Panc1 (cell line): ENCODE results near the gene TNFRSF14. TPM values are rescaled to one million over a fixed set of nuclear protein-coding genes. Genes with fewer than 3 reads are reported as not detected.

Experiments used
- ATAC-seq: fragments of 200-7000 bp; cut with Tn5 transposase; 2 replicates; pipeline ENCODE4 v1.9.1; 2020; ENCODE audit warnings: mild to moderate bottlenecking, moderate library complexity
- BruUV-seq: library from RNA; stranded (reverse); fragments of 400-500 nt; replicated peaks from 2 replicates; lab custom pipeline; 2021; lab: Mats Ljungman, UMichigan
- CTCF ChIA-PET: fragments of 300-600 bp; sonication (Branson Sonifier 250); formaldehyde crosslinking; loops from one replicate; lab custom pipeline; 2022; ENCODE audit warnings: antibody characterized with exemption; lab: Charles Lee
- POLR2A ChIA-PET: fragments of 300-600 bp; sonication (Branson Sonifier 250); formaldehyde crosslinking; loops from one replicate; lab custom pipeline; 2022; ENCODE audit warnings: antibody characterized with exemption; lab: Charles Lee
- DNase-seq: peaks from one replicate; pipeline ENCODE4 v3.0.0-alpha.2; 2010; ENCODE audit warnings: low read depth, low spot score
- H3K27ac ChIP-seq: 2 replicates; pipeline ENCODE4 v1.5.1; 2011; ENCODE audit warnings: mild to moderate bottlenecking, low read length, inconsistent platforms
- H3K27me3 ChIP-seq: fragments of 200-500 bp; sonication (Bioruptor generic); 2 replicates; pipeline ENCODE4 v1.6.0; 2014; ENCODE audit warnings: low read length, inconsistent platforms; ENCODE audit not compliant: control insufficient read depth, insufficient read depth
- H3K36me3 ChIP-seq: fragments of 200-500 bp; sonication (Bioruptor generic); 2 replicates; pipeline ENCODE4 v1.5.1; 2014; ENCODE audit warnings: inconsistent platforms, mild to moderate bottlenecking, low read length, moderate library complexity; ENCODE audit not compliant: control insufficient read depth, insufficient read depth
- H3K4me1 ChIP-seq: 2 replicates; pipeline ENCODE4 v1.5.1; 2011; ENCODE audit warnings: inconsistent platforms, mild to moderate bottlenecking, low read length, moderate library complexity; ENCODE audit not compliant: control insufficient read depth, insufficient read depth
- H3K4me3 ChIP-seq, 2 experiments: 2 replicates each; pipeline ENCODE4 v1.5.1; 2011 to 2012; ENCODE audit warnings: low read depth in 2 of 2, low read length in 2 of 2, mild to moderate bottlenecking in 2 of 2, inconsistent platforms in 1 of 2, moderate library complexity in 1 of 2
- H3K9me3 ChIP-seq: fragments of 200-500 bp; sonication (Bioruptor generic); 2 replicates; pipeline ENCODE4 v1.5.1; 2014; ENCODE audit warnings: low read depth, mild to moderate bottlenecking, inconsistent platforms, low read length, moderate library complexity; ENCODE audit not compliant: control insufficient read depth, insufficient read depth
- POLR2AphosphoS5 ChIP-seq: IDR thresholded peaks from 2 replicates; pipeline ENCODE4 v1.6.1; 2012; ENCODE audit warnings: mild to moderate bottlenecking, low read depth, low read length, moderate library complexity
- SIN3A ChIP-seq: IDR thresholded peaks from 2 replicates; pipeline ENCODE4 v1.6.1; 2012; ENCODE audit warnings: low read depth, mild to moderate bottlenecking, low read length, moderate library complexity, borderline replicate concordance; ENCODE audit not compliant: insufficient read depth
- TCF7L2 ChIP-seq: IDR thresholded peaks from 2 replicates; pipeline ENCODE4 v1.6.1; 2011; ENCODE audit warnings: mild to moderate bottlenecking, low read depth, low read length, inconsistent platforms
- in situ Hi-C: cut with HindIII; loops from 2 replicates; pipeline ENCODE4 v1.10.0; 2016; ENCODE audit warnings: low sequenced_read_pairs, low pct_unique_long_range_greater_than_20kb
- intact Hi-C: fragments of 100-400 bp; cut with micrococcal nuclease; formaldehyde crosslinking; loops from one replicate; pipeline ENCODE4 v1.10.0; 2022; ENCODE audit not compliant: unreplicated experiment
- total RNA-seq: library from RNA; stranded (reverse); gene quantifications from one replicate; pipeline ENCODE4 v1.2.1, GENCODE V29; 2021; ENCODE audit not compliant: unreplicated experiment
- TF ChIP-seq, protein P1 (sequence below), 2 experiments: IDR thresholded peaks; 2 replicates each; pipeline ENCODE4 v1.6.1; 2011 to 2012; ENCODE audit warnings: low read depth in 2 of 2, control low read depth in 1 of 2, low read length in 1 of 2, mild to moderate bottlenecking in 1 of 2, moderate library complexity in 1 of 2; ENCODE audit not compliant: insufficient read depth in 1 of 2
- TF ChIP-seq, protein P2 (sequence below): fragments of 450-650 bp; IDR thresholded peaks from 2 replicates; pipeline ENCODE4 v1.5.1; 2017; ENCODE audit warnings: mild to moderate bottlenecking

Gene TNFRSF14
- total RNA-seq, 1 experiment from 2014 or later, result 20.1 TPM

DNA sequence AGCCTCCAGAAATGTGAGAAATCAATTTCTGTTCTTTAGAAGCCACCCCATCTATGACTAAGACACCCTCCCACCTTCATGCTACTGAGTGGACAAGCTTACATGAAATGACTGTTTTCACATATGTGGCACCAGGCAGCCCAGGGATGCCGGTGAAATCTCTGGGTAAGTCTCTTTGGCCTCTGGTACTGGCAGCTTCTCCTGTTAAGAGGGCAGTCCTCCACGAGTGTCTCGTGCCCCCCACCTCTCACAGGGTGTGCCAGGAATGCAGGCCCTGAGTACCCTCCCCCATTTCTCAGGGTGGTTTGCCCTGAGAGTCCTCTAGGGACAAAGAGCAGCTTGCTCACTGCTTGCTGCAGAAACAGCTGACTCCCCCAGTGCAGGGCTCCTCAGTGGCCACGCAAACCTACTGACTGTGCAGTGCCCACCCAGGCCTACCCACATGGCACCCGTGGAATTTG lies 27.2 kb downstream of the TNFRSF14 start:
- Histone ChIP-seq H3K36me3 (no peaks in the 10 kb centered on the region; the same call in 1 of the 2 replicates), H3K4me3 (peak overlapping the region in 1 of 2 experiments; percentile 30; a peak in 2 of 4 replicates), H3K27ac (no peak overlapping the region), H3K4me1 (peaks cover 17% of the 10 kb centered on the region), H3K27me3 (no peaks in the 10 kb centered on the region), H3K9me3 (no peaks in the 10 kb centered on the region)
- POLR2A ChIA-PET, result no interaction called here
- intact Hi-C loops (no loop called here), in situ Hi-C loops (no loop called here)
- CTCF ChIA-PET, result no interaction called here
- TF ChIP-seq, protein P1, sequence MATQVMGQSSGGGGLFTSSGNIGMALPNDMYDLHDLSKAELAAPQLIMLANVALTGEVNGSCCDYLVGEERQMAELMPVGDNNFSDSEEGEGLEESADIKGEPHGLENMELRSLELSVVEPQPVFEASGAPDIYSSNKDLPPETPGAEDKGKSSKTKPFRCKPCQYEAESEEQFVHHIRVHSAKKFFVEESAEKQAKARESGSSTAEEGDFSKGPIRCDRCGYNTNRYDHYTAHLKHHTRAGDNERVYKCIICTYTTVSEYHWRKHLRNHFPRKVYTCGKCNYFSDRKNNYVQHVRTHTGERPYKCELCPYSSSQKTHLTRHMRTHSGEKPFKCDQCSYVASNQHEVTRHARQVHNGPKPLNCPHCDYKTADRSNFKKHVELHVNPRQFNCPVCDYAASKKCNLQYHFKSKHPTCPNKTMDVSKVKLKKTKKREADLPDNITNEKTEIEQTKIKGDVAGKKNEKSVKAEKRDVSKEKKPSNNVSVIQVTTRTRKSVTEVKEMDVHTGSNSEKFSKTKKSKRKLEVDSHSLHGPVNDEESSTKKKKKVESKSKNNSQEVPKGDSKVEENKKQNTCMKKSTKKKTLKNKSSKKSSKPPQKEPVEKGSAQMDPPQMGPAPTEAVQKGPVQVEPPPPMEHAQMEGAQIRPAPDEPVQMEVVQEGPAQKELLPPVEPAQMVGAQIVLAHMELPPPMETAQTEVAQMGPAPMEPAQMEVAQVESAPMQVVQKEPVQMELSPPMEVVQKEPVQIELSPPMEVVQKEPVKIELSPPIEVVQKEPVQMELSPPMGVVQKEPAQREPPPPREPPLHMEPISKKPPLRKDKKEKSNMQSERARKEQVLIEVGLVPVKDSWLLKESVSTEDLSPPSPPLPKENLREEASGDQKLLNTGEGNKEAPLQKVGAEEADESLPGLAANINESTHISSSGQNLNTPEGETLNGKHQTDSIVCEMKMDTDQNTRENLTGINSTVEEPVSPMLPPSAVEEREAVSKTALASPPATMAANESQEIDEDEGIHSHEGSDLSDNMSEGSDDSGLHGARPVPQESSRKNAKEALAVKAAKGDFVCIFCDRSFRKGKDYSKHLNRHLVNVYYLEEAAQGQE (IDR thresholded peaks at IDR 0.05; ENCODE audit: insufficient read depth in 1 of 2, low read depth in 2 of 2, low read length in 1 of 2), result no peak
- TF ChIP-seq SIN3A (no peak), POLR2AphosphoS5 (no peak), TCF7L2 (no peak)
- TF ChIP-seq, protein P2, sequence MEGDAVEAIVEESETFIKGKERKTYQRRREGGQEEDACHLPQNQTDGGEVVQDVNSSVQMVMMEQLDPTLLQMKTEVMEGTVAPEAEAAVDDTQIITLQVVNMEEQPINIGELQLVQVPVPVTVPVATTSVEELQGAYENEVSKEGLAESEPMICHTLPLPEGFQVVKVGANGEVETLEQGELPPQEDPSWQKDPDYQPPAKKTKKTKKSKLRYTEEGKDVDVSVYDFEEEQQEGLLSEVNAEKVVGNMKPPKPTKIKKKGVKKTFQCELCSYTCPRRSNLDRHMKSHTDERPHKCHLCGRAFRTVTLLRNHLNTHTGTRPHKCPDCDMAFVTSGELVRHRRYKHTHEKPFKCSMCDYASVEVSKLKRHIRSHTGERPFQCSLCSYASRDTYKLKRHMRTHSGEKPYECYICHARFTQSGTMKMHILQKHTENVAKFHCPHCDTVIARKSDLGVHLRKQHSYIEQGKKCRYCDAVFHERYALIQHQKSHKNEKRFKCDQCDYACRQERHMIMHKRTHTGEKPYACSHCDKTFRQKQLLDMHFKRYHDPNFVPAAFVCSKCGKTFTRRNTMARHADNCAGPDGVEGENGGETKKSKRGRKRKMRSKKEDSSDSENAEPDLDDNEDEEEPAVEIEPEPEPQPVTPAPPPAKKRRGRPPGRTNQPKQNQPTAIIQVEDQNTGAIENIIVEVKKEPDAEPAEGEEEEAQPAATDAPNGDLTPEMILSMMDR, result no peak
- ATAC-seq (no peak), DNase-seq (no peak)
- BruUV-seq, result no TSS peak

DNA sequence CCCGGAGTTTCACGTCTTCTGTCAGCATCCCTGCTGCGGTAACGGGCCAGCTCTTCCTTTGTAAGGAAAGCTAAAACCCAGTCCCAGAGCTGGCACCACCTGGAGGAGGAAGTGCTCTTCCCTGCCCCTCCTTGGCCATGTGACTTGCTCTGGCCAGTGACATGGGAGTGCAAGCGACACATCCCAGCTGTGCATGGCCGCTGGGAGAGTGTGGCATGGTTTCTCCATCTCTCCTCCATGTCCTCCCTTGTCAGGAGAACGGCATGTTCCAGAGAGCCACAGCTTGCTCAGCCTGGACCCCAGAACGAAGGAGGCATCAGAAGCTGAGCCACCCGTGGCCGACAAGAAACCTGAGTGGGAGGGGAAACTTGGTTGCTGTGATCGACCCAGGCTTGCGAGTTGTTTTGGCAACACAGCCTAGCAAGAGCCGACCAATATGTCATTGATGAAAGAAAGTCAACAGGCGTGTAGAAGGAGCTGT lies 27.7 kb downstream of the TNFRSF14 start:
- TF ChIP-seq TCF7L2 (no peak), SIN3A (no peak), POLR2AphosphoS5 (no peak)
- TF ChIP-seq, protein P2, result no peak
- TF ChIP-seq, protein P1 (IDR thresholded peaks at IDR 0.05; ENCODE audit: insufficient read depth in 1 of 2, low read depth in 2 of 2, low read length in 1 of 2), result no peak

More for the DNA sequence above, 27.7 kb downstream of the TNFRSF14 start:
- Histone ChIP-seq H3K36me3 (no peaks in the 10 kb centered on the region; the same call in 1 of the 2 replicates), H3K4me1 (peaks cover 17% of the 10 kb centered on the region), H3K9me3 (no peaks in the 10 kb centered on the region), H3K27ac (0 out of 2 replicates have a peak overlapping the region, but pooled peaks have one; percentile 2), H3K4me3 (peak overlapping the region in 1 of 2 experiments; percentile 30; a peak in 2 of 4 replicates), H3K27me3 (no peaks in the 10 kb centered on the region)
- intact Hi-C loops, result no loop called here
- ATAC-seq (no peak), DNase-seq (no peak)
- BruUV-seq, result no TSS peak
- in situ Hi-C loops, result no loop called here
- CTCF ChIA-PET, result no interaction called here
- POLR2A ChIA-PET, result no interaction called here
